HEK293 (cell line): ENCODE data around the gene CIB1.

ENCODE experiments used
- CTCF ChIA-PET: fragments of 350-600 bp; formaldehyde crosslinking; extraction: SDS; loops from one replicate; lab custom pipeline; 2021; ENCODE audit warnings: antibody characterized with exemption; lab: Yijun Ruan, JAX
- POLR2A ChIA-PET: fragments of 300-600 bp; formaldehyde crosslinking; extraction: SDS; loops from one replicate; lab custom pipeline; 2020; ENCODE audit warnings: antibody characterized with exemption, inconsistent platforms; lab: Yijun Ruan, JAX
- H3K27ac ChIP-seq: fragments of 200-500 bp; sonication (Bioruptor generic); 2 replicates; pipeline ENCODE4 v1.5.1; 2014; ENCODE audit warnings: low read depth, low read length, control low read depth, inconsistent platforms; ENCODE audit errors: extremely low read depth
- H3K36me3 ChIP-seq, 2 experiments: fragments of 200-500 bp in 1 of 2; sonication (Bioruptor generic) in 1 of 2; 1 replicate in 1 of 2; 2 replicates in 1 of 2; pipeline ENCODE4 v1.5.1; 2014 to 2017; ENCODE audit warnings: inconsistent platforms in 2 of 2, low read length in 2 of 2; ENCODE audit not compliant: control insufficient read depth in 2 of 2, insufficient read depth in 1 of 2
- H3K4me1 ChIP-seq: fragments of 200-500 bp; sonication (Bioruptor generic); 2 replicates; pipeline ENCODE4 v1.5.1; 2014; ENCODE audit warnings: mild to moderate bottlenecking, low read length, inconsistent platforms; ENCODE audit not compliant: control insufficient read depth, insufficient read depth
- H3K4me3 ChIP-seq: 2 replicates; pipeline ENCODE4 v1.5.1; 2011; ENCODE audit warnings: low read depth, mild to moderate bottlenecking, control low read depth, low read length, moderate library complexity
- H3K9me3 ChIP-seq: fragments of 200-500 bp; sonication (Bioruptor generic); 2 replicates; pipeline ENCODE4 v1.5.1; 2014; ENCODE audit warnings: low read depth, low read length, inconsistent platforms; ENCODE audit not compliant: control insufficient read depth, insufficient read depth
- PRDM1 ChIP-seq: fragments of 450-650 bp; formaldehyde crosslinking; IDR thresholded peaks from 2 replicates; pipeline ENCODE4; 2016; ENCODE audit warnings: missing biosample characterization, missing genetic modification characterization
- REPIN1 ChIP-seq: fragments of 450-650 bp; formaldehyde crosslinking; IDR thresholded peaks from 2 replicates; pipeline ENCODE4 v1.5.1; 2017; ENCODE audit warnings: missing biosample characterization, missing genetic modification characterization, low read depth
- TCF7L2 ChIP-seq: IDR thresholded peaks from 2 replicates; pipeline ENCODE4 v1.6.1; 2011; ENCODE audit warnings: low read depth, mild to moderate bottlenecking, inconsistent platforms, low read length, moderate library complexity, borderline replicate concordance
- YY1 ChIP-seq: fragments of 450-650 bp; formaldehyde crosslinking; IDR thresholded peaks from 2 replicates; pipeline ENCODE4 v1.5.1; 2018; ENCODE audit warnings: missing biosample characterization, missing genetic modification characterization
- YY2 ChIP-seq: fragments of 450-650 bp; formaldehyde crosslinking; IDR thresholded peaks from 2 replicates; pipeline ENCODE4 v1.5.1; 2016; ENCODE audit warnings: missing biosample characterization, missing genetic modification characterization
- ZBTB20 ChIP-seq: fragments of 450-650 bp; formaldehyde crosslinking; IDR thresholded peaks from 2 replicates; pipeline ENCODE4 v1.5.1; 2016; ENCODE audit warnings: missing biosample characterization, missing genetic modification characterization
- ZBTB21 ChIP-seq: fragments of 450-650 bp; formaldehyde crosslinking; IDR thresholded peaks from 2 replicates; pipeline ENCODE4 v1.5.1; 2017; ENCODE audit warnings: missing biosample characterization, missing genetic modification characterization
- ZNF133 ChIP-seq: fragments of 450-650 bp; formaldehyde crosslinking; IDR thresholded peaks from 2 replicates; pipeline ENCODE4 v1.5.1; 2016; ENCODE audit warnings: missing biosample characterization, missing genetic modification characterization
- ZNF138 ChIP-seq: fragments of 450-650 bp; formaldehyde crosslinking; IDR thresholded peaks from 2 replicates; pipeline ENCODE4 v1.5.1; 2016; ENCODE audit warnings: missing biosample characterization, missing genetic modification characterization, borderline replicate concordance
- ZNF169 ChIP-seq: fragments of 450-650 bp; formaldehyde crosslinking; IDR thresholded peaks from 2 replicates; pipeline ENCODE4 v1.5.1; 2016; ENCODE audit warnings: missing biosample characterization, missing genetic modification characterization
- ZNF184 ChIP-seq: fragments of 450-650 bp; IDR thresholded peaks from 2 replicates; pipeline ENCODE4 v1.5.1; 2018; ENCODE audit warnings: missing biosample characterization, mild to moderate bottlenecking, missing genetic modification characterization
- ZNF19 ChIP-seq: fragments of 450-650 bp; formaldehyde crosslinking; IDR thresholded peaks from 2 replicates; pipeline ENCODE4; 2016; ENCODE audit warnings: missing biosample characterization, missing genetic modification characterization, low read depth
- ZNF202 ChIP-seq: fragments of 450-650 bp; formaldehyde crosslinking; IDR thresholded peaks from 2 replicates; pipeline ENCODE4 v1.5.1; 2016; ENCODE audit warnings: missing biosample characterization, missing genetic modification characterization, borderline replicate concordance
- ZNF335 ChIP-seq: fragments of 450-650 bp; formaldehyde crosslinking; conservative IDR thresholded peaks from 2 replicates; pipeline ENCODE4 v1.5.1; 2016; ENCODE audit warnings: missing biosample characterization, missing genetic modification characterization
- ZNF341 ChIP-seq: fragments of 450-650 bp; formaldehyde crosslinking; IDR thresholded peaks from 2 replicates; pipeline ENCODE4; 2016; ENCODE audit warnings: low read depth, missing biosample characterization, missing genetic modification characterization
- ZNF530 ChIP-seq: fragments of 450-650 bp; formaldehyde crosslinking; IDR thresholded peaks from 2 replicates; pipeline ENCODE4 v1.5.1; 2016; ENCODE audit warnings: low read depth, missing biosample characterization, missing genetic modification characterization
- ZNF560 ChIP-seq: fragments of 450-650 bp; formaldehyde crosslinking; IDR thresholded peaks from 2 replicates; pipeline ENCODE4 v1.5.1; 2017; ENCODE audit warnings: missing biosample characterization, missing genetic modification characterization, borderline replicate concordance
- ZNF585B ChIP-seq: fragments of 450-650 bp; formaldehyde crosslinking; IDR thresholded peaks from 2 replicates; pipeline ENCODE4 v1.5.1; 2016; ENCODE audit warnings: missing biosample characterization, missing genetic modification characterization
- ZNF596 ChIP-seq: fragments of 450-650 bp; IDR thresholded peaks from 2 replicates; pipeline ENCODE4 v1.5.0; 2018; ENCODE audit warnings: missing biosample characterization, mild to moderate bottlenecking, missing genetic modification characterization, moderate library complexity
- ZNF624 ChIP-seq: fragments of 450-650 bp; formaldehyde crosslinking; IDR thresholded peaks from 2 replicates; pipeline ENCODE4 v1.5.1; 2017; ENCODE audit warnings: missing biosample characterization, missing genetic modification characterization
- ZNF629 ChIP-seq: fragments of 450-650 bp; formaldehyde crosslinking; IDR thresholded peaks from 2 replicates; pipeline ENCODE4 v1.5.1; 2017; ENCODE audit warnings: missing biosample characterization, missing genetic modification characterization
- TF ChIP-seq, protein P1 (sequence below): fragments of 450-650 bp; formaldehyde crosslinking; IDR thresholded peaks from 2 replicates; pipeline ENCODE4 v1.5.1; 2017; ENCODE audit warnings: missing biosample characterization, missing genetic modification characterization
- TF ChIP-seq, protein P2 (sequence below): fragments of 450-650 bp; formaldehyde crosslinking; IDR thresholded peaks from 2 replicates; pipeline ENCODE4 v1.5.1; 2016; ENCODE audit warnings: missing biosample characterization, missing genetic modification characterization, low read depth
- TF ChIP-seq, protein P3 (sequence below): fragments of 450-650 bp; formaldehyde crosslinking; IDR thresholded peaks from 2 replicates; pipeline ENCODE4; 2016; ENCODE audit warnings: missing biosample characterization, missing genetic modification characterization

Gene CIB1

DNA sequence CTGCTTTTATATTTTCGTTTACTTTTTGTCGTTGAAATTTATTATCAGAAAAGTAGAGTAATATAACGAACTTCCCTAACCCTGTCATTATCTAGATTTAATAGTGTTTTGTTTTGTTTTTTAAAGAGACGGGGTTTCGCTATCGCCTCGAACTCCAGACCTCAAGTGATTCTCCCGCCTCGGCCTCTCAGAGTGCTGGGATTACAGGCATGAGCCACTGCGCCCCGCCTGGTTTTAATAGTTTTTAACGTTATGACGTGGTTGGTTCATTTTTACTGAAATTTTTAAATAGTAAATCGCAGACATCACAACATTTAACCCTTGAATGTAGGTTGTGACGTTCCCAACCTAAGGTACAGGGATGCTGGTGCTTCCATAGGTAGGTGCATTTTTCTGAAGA is 32.7 kb upstream of the CIB1 start:
- Histone ChIP-seq H3K4me3 (peak overlapping the region; percentile 73), H3K4me1 (peaks cover 10% of the 10 kb centered on the region; the same call in 1 of the 2 replicates), H3K9me3 (no peaks in the 10 kb centered on the region), H3K27ac (peak overlapping the region; percentile 89), H3K36me3 (peaks cover 39 to 40% of the 10 kb centered on the region in 2 experiments)
- POLR2A ChIA-PET, result interaction anchor here (0.6 to 4.3 kb wide), 3 partner anchors 17 to 661 kb away, joined by 4 to 26 read pairs (median 9); partner anchors contain the start of genes CIB1, GDPGP1 and TTLL13
- CTCF ChIA-PET, result interaction anchor here (0.6 to 1.0 kb wide), 2 partner anchors 76 to 428 kb away, joined by 3 read pairs; no protein-coding TSS in a partner anchor
- TF ChIP-seq ZNF624 (no peak), ZNF629 (tag by site-specific recombination) (0 out of 2 replicates have a peak, but pooled peaks have one; percentile 39), TCF7L2 (no peak), ZNF560 (tag by site-specific recombination) (no peak), ZBTB21 (tag by site-specific recombination) (peak; percentile 37; the same call in 1 of the 2 replicates), ZNF585B (no peak), ZNF202 (no peak)
- TF ChIP-seq, protein P1, sequence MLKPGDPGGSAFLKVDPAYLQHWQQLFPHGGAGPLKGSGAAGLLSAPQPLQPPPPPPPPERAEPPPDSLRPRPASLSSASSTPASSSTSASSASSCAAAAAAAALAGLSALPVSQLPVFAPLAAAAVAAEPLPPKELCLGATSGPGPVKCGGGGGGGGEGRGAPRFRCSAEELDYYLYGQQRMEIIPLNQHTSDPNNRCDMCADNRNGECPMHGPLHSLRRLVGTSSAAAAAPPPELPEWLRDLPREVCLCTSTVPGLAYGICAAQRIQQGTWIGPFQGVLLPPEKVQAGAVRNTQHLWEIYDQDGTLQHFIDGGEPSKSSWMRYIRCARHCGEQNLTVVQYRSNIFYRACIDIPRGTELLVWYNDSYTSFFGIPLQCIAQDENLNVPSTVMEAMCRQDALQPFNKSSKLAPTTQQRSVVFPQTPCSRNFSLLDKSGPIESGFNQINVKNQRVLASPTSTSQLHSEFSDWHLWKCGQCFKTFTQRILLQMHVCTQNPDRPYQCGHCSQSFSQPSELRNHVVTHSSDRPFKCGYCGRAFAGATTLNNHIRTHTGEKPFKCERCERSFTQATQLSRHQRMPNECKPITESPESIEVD (tag by site-specific recombination), result 0 out of 2 replicates have a peak, but pooled peaks have one; percentile 24
- TF ChIP-seq, protein P2, sequence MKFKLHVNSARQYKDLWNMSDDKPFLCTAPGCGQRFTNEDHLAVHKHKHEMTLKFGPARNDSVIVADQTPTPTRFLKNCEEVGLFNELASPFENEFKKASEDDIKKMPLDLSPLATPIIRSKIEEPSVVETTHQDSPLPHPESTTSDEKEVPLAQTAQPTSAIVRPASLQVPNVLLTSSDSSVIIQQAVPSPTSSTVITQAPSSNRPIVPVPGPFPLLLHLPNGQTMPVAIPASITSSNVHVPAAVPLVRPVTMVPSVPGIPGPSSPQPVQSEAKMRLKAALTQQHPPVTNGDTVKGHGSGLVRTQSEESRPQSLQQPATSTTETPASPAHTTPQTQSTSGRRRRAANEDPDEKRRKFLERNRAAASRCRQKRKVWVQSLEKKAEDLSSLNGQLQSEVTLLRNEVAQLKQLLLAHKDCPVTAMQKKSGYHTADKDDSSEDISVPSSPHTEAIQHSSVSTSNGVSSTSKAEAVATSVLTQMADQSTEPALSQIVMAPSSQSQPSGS, result 0 out of 2 replicates have a peak, but pooled peaks have one; percentile 4

DNA sequence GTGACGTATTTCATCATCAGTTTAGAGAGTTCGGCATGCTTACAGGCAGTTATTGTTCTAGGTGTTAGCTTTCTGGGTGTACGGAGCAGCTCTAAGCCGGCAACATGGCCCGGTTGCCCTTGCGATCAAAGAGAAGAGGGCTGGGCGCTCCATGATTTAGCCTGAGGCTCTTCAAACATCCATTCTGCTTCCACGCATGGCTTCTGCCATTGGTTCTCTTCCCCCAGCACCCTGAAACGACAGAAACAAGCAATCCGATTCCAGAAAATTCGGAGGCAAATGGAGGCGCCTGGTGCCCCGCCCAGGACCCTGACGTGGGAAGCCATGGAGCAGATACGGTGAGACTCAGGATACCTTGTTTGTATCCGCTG is 32.3 kb upstream of the CIB1 start:
- Histone ChIP-seq H3K27ac (peak overlapping the region; percentile 89), H3K4me1 (peaks cover 10% of the 10 kb centered on the region; the same call in 1 of the 2 replicates), H3K4me3 (peak overlapping the region; percentile 73), H3K9me3 (no peaks in the 10 kb centered on the region), H3K36me3 (peaks cover 35% of the 10 kb centered on the region in 2 experiments)
- POLR2A ChIA-PET, result interaction anchor here (0.6 to 4.3 kb wide), 5 partner anchors 14 to 661 kb away, joined by 3 to 26 read pairs (median 4); partner anchors contain the start of genes CIB1, GDPGP1 and TTLL13
- no peak for TF ChIP-seq ZNF530 (tag by site-specific recombination)
- peak; percentile 63 for TF ChIP-seq ZNF335 (tag by site-specific recombination)
- 0 out of 2 replicates have a peak, but pooled peaks have one; percentile 12 for TF ChIP-seq YY1 (tag by site-specific recombination)
- TF ChIP-seq YY2, result peak; percentile 21; the same call in 1 of the 2 replicates
- TF ChIP-seq ZBTB20, result 0 out of 2 replicates have a peak, but pooled peaks have one; percentile 16
- no peak for TF ChIP-seq ZNF133 (tag by site-specific recombination)
- CTCF ChIA-PET, result interaction anchor here (0.6 to 1.0 kb wide), 3 partner anchors 16 to 76 kb away, joined by 3 read pairs; partner anchors contain the start of gene TTLL13

DNA sequence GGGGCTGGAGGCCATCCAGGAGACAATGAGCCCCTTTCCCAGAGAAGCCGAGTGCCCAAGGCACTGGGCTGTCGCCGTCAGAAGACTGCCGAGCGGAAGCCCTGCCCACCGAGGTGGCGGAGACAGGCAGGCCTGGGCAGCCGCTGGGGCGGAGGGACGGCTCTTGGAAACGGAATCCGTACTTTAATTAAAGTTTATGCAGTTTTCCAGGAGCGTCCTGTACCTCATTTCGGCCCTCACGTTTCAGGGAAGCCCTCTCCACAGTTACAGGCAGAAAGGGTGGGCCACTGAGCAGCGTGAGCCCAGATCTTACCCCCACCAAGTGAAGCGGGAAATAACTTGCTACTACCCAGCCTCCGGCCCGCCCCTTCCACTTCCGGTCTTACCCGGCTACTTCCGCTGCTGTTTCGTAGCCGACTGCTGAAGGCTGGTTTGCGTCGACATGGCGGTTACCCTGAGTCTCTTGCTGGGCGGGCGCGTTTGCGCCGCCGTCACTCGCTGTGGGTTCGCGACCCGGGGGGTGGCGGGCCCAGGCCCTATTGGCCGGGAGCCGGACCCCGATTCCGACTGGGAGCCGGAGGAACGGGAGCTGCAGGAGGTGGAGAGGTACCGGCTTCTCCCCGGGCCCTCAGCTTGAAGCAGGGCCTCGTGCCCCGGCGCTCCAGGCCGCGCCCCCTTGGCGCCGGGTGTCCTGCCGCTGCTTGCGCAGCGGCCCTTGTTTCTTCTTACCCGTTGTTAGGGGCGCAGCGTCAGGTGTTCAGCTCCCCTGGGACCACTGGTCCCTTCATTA is 31.7 kb upstream of the CIB1 start, which contains the start of gene NGRN:
Gene NGRN, plus strand, starts transcription at position 402 of the 790 bp plus-strand sequence. Its CDS starts 41 bp downstream, at position 443.
- Histone ChIP-seq H3K4me1 (peaks cover 10% of the 10 kb centered on the region; the same call in 1 of the 2 replicates), H3K4me3 (peak within 1 kb of the TSS; percentile 73), H3K36me3 (peaks cover 29 to 30% of the 10 kb centered on the region in 2 experiments), H3K9me3 (no peaks in the 10 kb centered on the region), H3K27ac (peak within 1 kb of the TSS; percentile 89)
- CTCF ChIA-PET, result interaction anchor here (0.6 to 0.8 kb wide), 2 partner anchors 16 to 28 kb away, joined by 3 read pairs; partner anchors contain the start of gene TTLL13
- POLR2A ChIA-PET, result interaction anchor here (1.0 to 4.3 kb wide), 4 partner anchors 15 to 92 kb away, joined by 3 to 26 read pairs (median 6); partner anchors contain the start of genes CIB1, GDPGP1 and TTLL13
- TF ChIP-seq, protein P3, sequence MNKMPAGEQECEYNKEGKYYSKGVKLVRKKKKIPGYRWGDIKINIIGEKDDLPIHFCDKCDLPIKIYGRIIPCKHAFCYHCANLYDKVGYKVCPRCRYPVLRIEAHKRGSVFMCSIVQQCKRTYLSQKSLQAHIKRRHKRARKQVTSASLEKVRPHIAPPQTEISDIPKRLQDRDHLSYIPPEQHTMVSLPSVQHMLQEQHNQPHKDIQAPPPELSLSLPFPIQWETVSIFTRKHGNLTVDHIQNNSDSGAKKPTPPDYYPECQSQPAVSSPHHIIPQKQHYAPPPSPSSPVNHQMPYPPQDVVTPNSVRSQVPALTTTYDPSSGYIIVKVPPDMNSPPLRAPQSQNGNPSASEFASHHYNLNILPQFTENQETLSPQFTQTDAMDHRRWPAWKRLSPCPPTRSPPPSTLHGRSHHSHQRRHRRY (tag by site-specific recombination), result no peak
- peak; percentile 90 for TF ChIP-seq ZBTB20
- no peak for TF ChIP-seq ZNF596 (tag by site-specific recombination)
- TF ChIP-seq PRDM1 (tag by site-specific recombination), result no peak
- TF ChIP-seq REPIN1 (tag by site-specific recombination), result no peak
- TF ChIP-seq ZNF138 (tag by site-specific recombination), result no peak
- TF ChIP-seq, protein P2, result 0 out of 2 replicates have a peak, but pooled peaks have one; percentile 24
- TF ChIP-seq ZNF169 (tag by site-specific recombination), result no peak
- TF ChIP-seq ZNF19, result no peak
- peak; percentile 49 for TF ChIP-seq ZNF341
- TF ChIP-seq ZNF184 (tag by site-specific recombination), result no peak
